ENCODE results near the gene MAST4. TPM values are rescaled to one million over a fixed set of nuclear protein-coding genes. Genes with fewer than 3 reads are reported as not detected.

The MAST4 gene
- total RNA-seq, 1 donor from 2014 or later, result 17.2 TPM

DNA sequence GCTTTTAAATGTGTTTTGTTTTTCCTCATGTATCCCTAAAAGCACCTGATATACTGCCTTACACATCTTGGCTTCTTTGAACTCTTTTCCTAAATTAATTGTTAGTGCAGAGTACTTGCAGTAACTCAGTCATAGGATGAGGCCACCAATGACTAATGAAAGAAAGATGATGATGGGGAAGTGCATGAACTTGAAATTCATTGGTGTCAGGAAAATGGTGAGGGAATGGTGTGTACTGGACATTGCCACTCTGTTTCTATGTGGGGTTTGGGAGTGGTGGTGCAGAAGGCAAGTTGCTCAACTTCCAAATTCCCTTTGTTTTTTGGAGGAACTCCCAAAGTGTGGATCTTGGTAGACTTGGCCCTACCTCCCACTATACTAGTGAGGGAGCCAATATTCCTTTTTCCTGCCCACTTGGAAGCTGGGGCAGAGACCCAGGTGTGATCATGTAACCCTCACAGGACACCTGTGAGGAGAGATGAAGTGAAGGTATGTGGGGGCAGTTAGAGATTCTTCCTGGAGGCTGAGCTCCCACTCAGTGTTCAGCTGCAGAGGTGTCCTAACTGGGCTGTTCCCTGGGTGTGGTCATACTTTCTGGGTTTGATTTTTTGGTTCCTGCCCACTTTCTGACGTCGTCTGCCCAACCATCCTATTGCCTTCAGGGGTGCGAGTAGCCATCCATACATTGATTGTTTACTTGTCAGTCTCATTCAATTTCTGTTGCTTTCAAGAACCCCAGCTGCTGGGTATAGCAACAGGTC, 298.5 kb downstream of the MAST4 start:
- no peaks in the 10 kb centered on the region for H3K36me3 Mint-ChIP-seq (ENCODE audit: low read depth)
- ChIA-PET CTCF (no interaction called here), POLR2A (interaction anchor here (0.6 kb wide), 1 partner anchor 11 kb away, joined by 3 read pairs; no protein-coding TSS in a partner anchor)
- no peaks in the 10 kb centered on the region for H3K9me3 Mint-ChIP-seq
- no peaks in the 10 kb centered on the region for H3K4me1 Mint-ChIP-seq
- intact Hi-C loops (cut with micrococcal nuclease), result no loop called here
- ATAC-seq (ENCODE audit: low read depth), result no peak
- TF ChIP-seq, protein P1, sequence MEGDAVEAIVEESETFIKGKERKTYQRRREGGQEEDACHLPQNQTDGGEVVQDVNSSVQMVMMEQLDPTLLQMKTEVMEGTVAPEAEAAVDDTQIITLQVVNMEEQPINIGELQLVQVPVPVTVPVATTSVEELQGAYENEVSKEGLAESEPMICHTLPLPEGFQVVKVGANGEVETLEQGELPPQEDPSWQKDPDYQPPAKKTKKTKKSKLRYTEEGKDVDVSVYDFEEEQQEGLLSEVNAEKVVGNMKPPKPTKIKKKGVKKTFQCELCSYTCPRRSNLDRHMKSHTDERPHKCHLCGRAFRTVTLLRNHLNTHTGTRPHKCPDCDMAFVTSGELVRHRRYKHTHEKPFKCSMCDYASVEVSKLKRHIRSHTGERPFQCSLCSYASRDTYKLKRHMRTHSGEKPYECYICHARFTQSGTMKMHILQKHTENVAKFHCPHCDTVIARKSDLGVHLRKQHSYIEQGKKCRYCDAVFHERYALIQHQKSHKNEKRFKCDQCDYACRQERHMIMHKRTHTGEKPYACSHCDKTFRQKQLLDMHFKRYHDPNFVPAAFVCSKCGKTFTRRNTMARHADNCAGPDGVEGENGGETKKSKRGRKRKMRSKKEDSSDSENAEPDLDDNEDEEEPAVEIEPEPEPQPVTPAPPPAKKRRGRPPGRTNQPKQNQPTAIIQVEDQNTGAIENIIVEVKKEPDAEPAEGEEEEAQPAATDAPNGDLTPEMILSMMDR (IDR thresholded peaks at IDR 0.05), result no peak
- peaks cover 7% of the 10 kb centered on the region for H3K27me3 Mint-ChIP-seq
- DNase-seq, result no peak
- H3K4me3 Mint-ChIP-seq, result no peak overlapping the region
- H3K27ac Mint-ChIP-seq, result no peak overlapping the region

DNA sequence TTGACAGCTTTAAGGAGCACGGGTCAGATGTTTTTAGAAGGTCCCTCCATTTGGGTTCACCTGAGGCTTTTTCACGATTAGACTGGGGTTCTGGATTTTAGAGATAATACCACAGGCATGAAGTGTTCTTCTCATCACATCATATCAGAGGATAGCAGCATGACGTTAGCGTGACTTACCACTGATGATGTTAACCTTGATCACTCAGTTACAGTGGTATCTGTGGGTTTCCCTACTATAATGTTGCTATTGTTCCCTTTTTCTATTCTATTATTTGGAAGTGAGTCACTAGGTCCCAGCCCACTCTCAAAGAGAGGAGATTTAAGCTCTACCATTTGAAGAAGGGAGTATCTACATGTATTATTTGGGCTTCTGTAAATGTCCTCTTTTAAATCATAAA, 300.0 kb downstream of the MAST4 start:
- intact Hi-C loops (cut with micrococcal nuclease), result no loop called here
- Mint-ChIP-seq H3K9me3 (no peaks in the 10 kb centered on the region), H3K36me3 (ENCODE audit: low read depth) (no peaks in the 10 kb centered on the region), H3K4me3 (no peak overlapping the region), H3K4me1 (no peaks in the 10 kb centered on the region), H3K27me3 (peaks cover 7% of the 10 kb centered on the region), H3K27ac (no peak overlapping the region)
- TF ChIP-seq, protein P1 (IDR thresholded peaks at IDR 0.05), result no peak
- POLR2A ChIA-PET, result no interaction called here
- CTCF ChIA-PET, result interaction anchor here (1.0 kb wide), 1 partner anchor 590 kb away, joined by 3 read pairs; no protein-coding TSS in a partner anchor
- no peak for ATAC-seq (ENCODE audit: low read depth)
- no peak for DNase-seq

- no peak overlapping the region for H3K27ac Mint-ChIP-seq
- intact Hi-C loops (cut with micrococcal nuclease), result no loop called here
- peaks cover 3% of the 10 kb centered on the region for H3K27me3 Mint-ChIP-seq
- DNase-seq (no peak), ATAC-seq (ENCODE audit: low read depth) (no peak)
- ChIA-PET CTCF (interaction anchor here (1.0 kb wide), 1 partner anchor 591 kb away, joined by 3 read pairs; no protein-coding TSS in a partner anchor), POLR2A (no interaction called here)
- TF ChIP-seq, protein P1 (IDR thresholded peaks at IDR 0.05), result no peak
- H3K36me3 Mint-ChIP-seq (ENCODE audit: low read depth), result no peaks in the 10 kb centered on the region
- no peaks in the 10 kb centered on the region for H3K4me1 Mint-ChIP-seq
- no peak overlapping the region for H3K4me3 Mint-ChIP-seq
- H3K9me3 Mint-ChIP-seq, result no peaks in the 10 kb centered on the region
These were observed 301.2 kb downstream of the MAST4 start for GRCh38 chr5:66897356-66897755.

- DNase-seq (no peak), ATAC-seq (ENCODE audit: low read depth) (no peak)
- Mint-ChIP-seq H3K4me3 (no peak overlapping the region), H3K4me1 (no peaks in the 10 kb centered on the region), H3K36me3 (ENCODE audit: low read depth) (no peaks in the 10 kb centered on the region), H3K27ac (no peak overlapping the region), H3K9me3 (no peaks in the 10 kb centered on the region), H3K27me3 (peaks cover 3% of the 10 kb centered on the region)
- intact Hi-C loops (cut with micrococcal nuclease), result no loop called here
- ChIA-PET POLR2A (no interaction called here), CTCF (no interaction called here)
- TF ChIP-seq, protein P1 (IDR thresholded peaks at IDR 0.05), result no peak
These were observed 302.2 kb downstream of the MAST4 start for GRCh38 chr5:66898241-66898995.

DNA sequence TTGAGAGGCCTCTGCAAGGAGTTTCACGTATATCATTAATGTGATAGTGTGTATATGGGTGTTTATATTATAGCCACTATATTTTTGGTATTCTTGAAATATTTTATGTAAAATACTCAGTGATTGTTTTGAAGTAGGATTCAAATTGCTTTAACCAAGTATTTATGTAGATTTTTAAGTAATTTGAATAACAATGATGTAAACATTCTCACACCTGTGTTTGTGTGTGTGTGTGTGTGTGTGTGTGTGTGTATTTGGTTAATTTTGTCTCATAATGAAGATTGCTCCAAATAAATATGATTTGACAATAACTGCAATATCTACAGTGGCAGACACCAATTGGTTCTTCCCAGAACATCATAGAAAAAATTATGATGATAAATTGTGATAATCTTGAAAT, 307.0 kb downstream of the MAST4 start:
- Mint-ChIP-seq H3K27me3 (no peaks in the 10 kb centered on the region), H3K27ac (no peak overlapping the region), H3K4me3 (no peak overlapping the region), H3K36me3 (ENCODE audit: low read depth) (no peaks in the 10 kb centered on the region), H3K9me3 (no peaks in the 10 kb centered on the region), H3K4me1 (no peaks in the 10 kb centered on the region)
- CTCF ChIA-PET, result no interaction called here
- DNase-seq, result no peak
- TF ChIP-seq, protein P1 (IDR thresholded peaks at IDR 0.05), result no peak
- intact Hi-C loops (cut with micrococcal nuclease), result no loop called here
- POLR2A ChIA-PET, result no interaction called here
- no peak for ATAC-seq (ENCODE audit: low read depth)

Measured in activated B cell treated with CpG ODN at 0.5 μM for 24 hours (primary cell).